Measurements from ENCODE around the gene TMEM59L. TPM values are rescaled to one million over a fixed set of nuclear protein-coding genes. Genes with fewer than 3 reads are reported as not detected.

Gene TMEM59L
- total RNA-seq, 1 donor from 2014 or later: 0.11 TPM

- H3K36me3 ChIP-seq: no peaks in the 10 kb centered on the region
- H3K4me2 ChIP-seq: no peak overlapping the region
- H3F3A ChIP-seq (ENCODE audit: low read depth): no peaks in the 10 kb centered on the region
- H3K27ac ChIP-seq: no peak overlapping the region
- Mint-ChIP-seq H3K27ac (no peak overlapping the region), H3K9me3 (no peaks in the 10 kb centered on the region), H3K4me1 (peaks cover 17% of the 10 kb centered on the region), H3K27me3 (ENCODE audit: insufficient read depth, low read depth) (no peaks in the 10 kb centered on the region), H3K36me3 (peaks cover 4% of the 10 kb centered on the region), H3K4me3 (no peak overlapping the region)
- no peak overlapping the region for H3K9ac ChIP-seq
- no peaks in the 10 kb centered on the region for H3K9me3 ChIP-seq (ENCODE audit: low read depth)
- H3K4me1 ChIP-seq: peaks cover 7% of the 10 kb centered on the region
- H3K4me3 ChIP-seq: no peak overlapping the region
- no peaks in the 10 kb centered on the region for H3K27me3 ChIP-seq
- TF ChIP-seq EZH2phosphoT487 (IDR thresholded peaks at IDR 0.05) (no peak), EZH2 (IDR thresholded peaks at IDR 0.05) (no peak)
- TF ChIP-seq, protein P1, sequence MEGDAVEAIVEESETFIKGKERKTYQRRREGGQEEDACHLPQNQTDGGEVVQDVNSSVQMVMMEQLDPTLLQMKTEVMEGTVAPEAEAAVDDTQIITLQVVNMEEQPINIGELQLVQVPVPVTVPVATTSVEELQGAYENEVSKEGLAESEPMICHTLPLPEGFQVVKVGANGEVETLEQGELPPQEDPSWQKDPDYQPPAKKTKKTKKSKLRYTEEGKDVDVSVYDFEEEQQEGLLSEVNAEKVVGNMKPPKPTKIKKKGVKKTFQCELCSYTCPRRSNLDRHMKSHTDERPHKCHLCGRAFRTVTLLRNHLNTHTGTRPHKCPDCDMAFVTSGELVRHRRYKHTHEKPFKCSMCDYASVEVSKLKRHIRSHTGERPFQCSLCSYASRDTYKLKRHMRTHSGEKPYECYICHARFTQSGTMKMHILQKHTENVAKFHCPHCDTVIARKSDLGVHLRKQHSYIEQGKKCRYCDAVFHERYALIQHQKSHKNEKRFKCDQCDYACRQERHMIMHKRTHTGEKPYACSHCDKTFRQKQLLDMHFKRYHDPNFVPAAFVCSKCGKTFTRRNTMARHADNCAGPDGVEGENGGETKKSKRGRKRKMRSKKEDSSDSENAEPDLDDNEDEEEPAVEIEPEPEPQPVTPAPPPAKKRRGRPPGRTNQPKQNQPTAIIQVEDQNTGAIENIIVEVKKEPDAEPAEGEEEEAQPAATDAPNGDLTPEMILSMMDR (IDR thresholded peaks at IDR 0.05): no peak
- H4K20me1 ChIP-seq (ENCODE audit: low read depth): peaks cover 45% of the 10 kb centered on the region
- no peak overlapping the region for H2AFZ ChIP-seq (replicated peaks)
- no peaks in the 10 kb centered on the region for H3K79me2 ChIP-seq (ENCODE audit: low read depth)
- DNase-seq (ENCODE audit: low spot score): no peak
Measured at GRCh38 chr19:18663940-18664530, 51.4 kb downstream of the TMEM59L start.

DNA sequence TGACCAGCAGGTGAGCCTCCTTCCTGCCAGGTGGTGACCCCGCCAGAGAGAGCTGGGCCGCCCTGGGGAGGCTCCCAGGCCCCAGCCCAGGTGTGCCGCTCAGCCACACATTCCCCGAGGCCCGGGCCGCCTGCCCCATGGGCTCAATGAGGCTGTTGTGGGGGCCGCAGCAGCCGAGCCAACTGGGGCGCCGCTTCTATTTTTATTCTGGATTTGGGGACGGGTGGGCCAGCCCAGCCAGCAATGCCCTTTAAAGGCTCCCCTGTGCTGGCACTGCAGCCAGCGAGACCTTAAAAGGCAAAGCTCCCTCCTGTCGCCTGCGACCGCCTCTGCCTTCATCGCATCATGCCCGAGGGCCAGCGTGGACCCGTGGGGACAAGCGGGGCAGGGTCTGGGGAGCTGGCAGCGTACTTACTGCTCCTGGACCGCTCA, 53.1 kb downstream of the TMEM59L start:
- no peak for DNase-seq (ENCODE audit: low spot score)
- TF ChIP-seq EZH2 (IDR thresholded peaks at IDR 0.05) (no peak), EZH2phosphoT487 (IDR thresholded peaks at IDR 0.05) (no peak)
- TF ChIP-seq, protein P1 (IDR thresholded peaks at IDR 0.05): no peak
- H3K27me3 Mint-ChIP-seq (ENCODE audit: insufficient read depth, low read depth): no peaks in the 10 kb centered on the region

GRCh38 chr19:18666317-18666716, 53.6 kb downstream of the TMEM59L start:
- H3K9me3 Mint-ChIP-seq: no peaks in the 10 kb centered on the region
- H3K27me3 Mint-ChIP-seq (ENCODE audit: insufficient read depth, low read depth): no peaks in the 10 kb centered on the region
- Histone ChIP-seq H3K4me3 (no peak overlapping the region), H3K36me3 (no peaks in the 10 kb centered on the region), H2AFZ (replicated peaks) (no peak overlapping the region), H3K27me3 (no peaks in the 10 kb centered on the region), H3K27ac (no peak overlapping the region), H4K20me1 (ENCODE audit: low read depth) (peaks cover 22% of the 10 kb centered on the region), H3K4me1 (peaks cover 5% of the 10 kb centered on the region), H3F3A (ENCODE audit: low read depth) (no peaks in the 10 kb centered on the region), H3K4me2 (no peak overlapping the region), H3K79me2 (ENCODE audit: low read depth) (no peaks in the 10 kb centered on the region), H3K9ac (no peak overlapping the region), H3K9me3 (ENCODE audit: low read depth) (no peaks in the 10 kb centered on the region)
- TF ChIP-seq EZH2phosphoT487 (IDR thresholded peaks at IDR 0.05) (no peak), EZH2 (IDR thresholded peaks at IDR 0.05) (no peak)
- TF ChIP-seq, protein P1 (IDR thresholded peaks at IDR 0.05): no peak
- H3K4me3 Mint-ChIP-seq: no peak overlapping the region
- peaks cover 8% of the 10 kb centered on the region for H3K4me1 Mint-ChIP-seq
- DNase-seq (ENCODE audit: low spot score): no peak
- peaks cover 8% of the 10 kb centered on the region for H3K36me3 Mint-ChIP-seq
- H3K27ac Mint-ChIP-seq: no peak overlapping the region

More for the DNA sequence above, 53.1 kb downstream of the TMEM59L start:
- H3K9me3 ChIP-seq (ENCODE audit: low read depth): no peaks in the 10 kb centered on the region
- H3K9ac ChIP-seq: no peak overlapping the region
- Mint-ChIP-seq H3K4me1 (peaks cover 11% of the 10 kb centered on the region), H3K27ac (no peak overlapping the region), H3K4me3 (no peak overlapping the region), H3K36me3 (peaks cover 8% of the 10 kb centered on the region), H3K9me3 (no peaks in the 10 kb centered on the region)
- peaks cover 28% of the 10 kb centered on the region for H4K20me1 ChIP-seq (ENCODE audit: low read depth)
- no peaks in the 10 kb centered on the region for H3K27me3 ChIP-seq
- no peak overlapping the region for H3K27ac ChIP-seq
- H3K79me2 ChIP-seq (ENCODE audit: low read depth): no peaks in the 10 kb centered on the region
- peaks cover 5% of the 10 kb centered on the region for H3K4me1 ChIP-seq
- no peak overlapping the region for H3K4me2 ChIP-seq
- no peaks in the 10 kb centered on the region for H3F3A ChIP-seq (ENCODE audit: low read depth)
- no peaks in the 10 kb centered on the region for H3K36me3 ChIP-seq
- no peak overlapping the region for H3K4me3 ChIP-seq
- no peak overlapping the region for H2AFZ ChIP-seq (replicated peaks)

Data from neural progenitor cell (in vitro differentiated cells).